Pancreas (tissue), 10 donors: ENCODE results near the gene ATP9A. TPM values are rescaled to one million over a fixed set of nuclear protein-coding genes. Genes with fewer than 3 reads are reported as not detected.

Experiments used
- ATAC-seq, 4 donors: fragments of 200-7000 bp; cut with Tn5 transposase; one replicate each; pipeline versions ENCODE4 v1.8.0 to v1.9.1; 2020; ENCODE audit warnings: mild to moderate bottlenecking in 4 of 4, moderate library complexity in 4 of 4
- DNase-seq, 6 donors: peaks; one replicate each; pipeline ENCODE4 v3.0.0-alpha.2; 2020
- FAIRE-seq: peaks from 2 replicates; lab custom pipeline; 2012; peaks lifted over from hg19 to GRCh38; lab: Jason Lieb, UNC
- H3K27ac ChIP-seq, 4 donors: fragments of 200-600 bp; sonication (generic); 1 replicate in 3 of 4; 2 replicates in 1 of 4; pipeline versions ENCODE4 v1.5.0 to v1.8.0; 2020
- H3K27me3 ChIP-seq, 4 donors: fragments of 200-600 bp; one replicate each; pipeline ENCODE4 v1.8.0; 2021
- H3K36me3 ChIP-seq, 3 donors: fragments of 200-600 bp; sonication (generic) in 1 of 3; one replicate each; pipeline versions ENCODE4 v1.5.0 to v1.8.0; 2020 to 2021
- H3K4me1 ChIP-seq, 3 donors: fragments of 200-600 bp; one replicate each; pipeline ENCODE4 v1.8.0; 2021
- H3K4me3 ChIP-seq, 4 donors: fragments of 200-600 bp; sonication (generic) in 2 of 4; one replicate each; pipeline versions ENCODE4 v1.5.0 to v1.8.0; 2020 to 2021
- H3K9me3 ChIP-seq, 4 donors: fragments of 200-600 bp; one replicate each; pipeline ENCODE4 v1.8.0; 2021
- CTCF ChIP-seq, 4 donors: fragments of 200-600 bp; sonication (generic) in 3 of 4; IDR thresholded peaks; one replicate each; pipeline versions ENCODE4 v1.5.0 to v1.8.0; 2021; ENCODE audit warnings: antibody characterized with exemption in 4 of 4
- WGBS, 2 donors: extraction: QIAGEN DNeasy Blood & Tissue Kit; methylation state at CpG; one replicate each; pipeline ENCODE4 v1.1.7; 2013; 5-methylcytosine and 5-hydroxymethylcytosine counted together
- intact Hi-C, 3 donors: fragments of 100-400 bp; cut with DNase I; formaldehyde crosslinking; loops; one replicate each; pipeline versions ENCODE4 v1.11.1 to v1.14.2; 2022
- polyA plus RNA-seq, 2 donors: library from polyadenylated mRNA; stranded (reverse); fragments of 200-250 nt; gene quantifications; one replicate each; pipeline ENCODE4 v1.2.3, GENCODE V29; 2013
- total RNA-seq, 6 donors: library from RNA; stranded (reverse); fragmentation: NEBNext Ultra II Directional in 4 of 6; extraction: Animal tissue kit (Norgen Biotek cat#: 25700) in 4 of 6; gene quantifications; one replicate each; pipeline versions ENCODE4 v1.2.1 to v1.2.4, GENCODE V29; 2021 to 2023
- donor health status: healthy with polysubstance abuse.
- donor health status: DM: no; HTN: no; CAD: no; lungs with moderate emphysema.
- donor health status: DM: no; HTN: no; CAD: no.
- donor health status: control.
- donor health status: control.
- donor health status: Bipolar disorder and iron deficiency.
- donor health status: DM: yes; HTN: yes; CAD: no.
- donor health status: DM: no; HTN: no; CAD: no.
- donor health status: DM: no; HTN: no; CAD: no.
- donor health status: DM: yes; HTN: yes; CAD: no.

The ATP9A gene
- total and polyA plus RNA-seq, 8 donors: 5.8 to 41.0 (median 20.0) TPM

GRCh38 chr20:51597389-51598231, 170.6 kb downstream of the ATP9A start:
- intact Hi-C loops: loop anchor here (5.0 to 10.0 kb wide), 2 partner anchors 223 to 225 kb away; no protein-coding TSS in a partner anchor
- no peak for TF ChIP-seq CTCF (IDR thresholded peaks at IDR 0.05)
- H3K27ac ChIP-seq: no peak overlapping the region
- H3K36me3 ChIP-seq: no peaks in the 10 kb centered on the region
- no peaks in the 10 kb centered on the region for H3K27me3 ChIP-seq
- FAIRE-seq (no peak), DNase-seq (no peak), ATAC-seq (no peak)
- WGBS, 2 donors: 78 to 85% methylated on average over 7 of the region's 7 CpGs
- no peaks in the 10 kb centered on the region for H3K4me1 ChIP-seq
- no peak overlapping the region for H3K4me3 ChIP-seq
- no peaks in the 10 kb centered on the region for H3K9me3 ChIP-seq

- ATAC-seq (no peak), DNase-seq (no peak), FAIRE-seq (no peak)
- Histone ChIP-seq H3K4me1 (no peaks in the 10 kb centered on the region), H3K36me3 (no peaks in the 10 kb centered on the region), H3K27ac (no peak overlapping the region), H3K4me3 (no peak overlapping the region), H3K27me3 (no peaks in the 10 kb centered on the region), H3K9me3 (no peaks in the 10 kb centered on the region)
- intact Hi-C loops: loop anchor here (5.0 to 10.0 kb wide), 2 partner anchors 222 to 225 kb away; no protein-coding TSS in a partner anchor
- WGBS, 2 donors: 87 to 89% methylated on average over 14 of the region's 14 CpGs
- TF ChIP-seq CTCF (IDR thresholded peaks at IDR 0.05): no peak
These were observed 171.4 kb downstream of the ATP9A start for GRCh38 chr20:51596668-51597388.

GRCh38 chr20:51595744-51596143, 172.4 kb downstream of the ATP9A start:
- intact Hi-C loops: loop anchor here (5.0 to 10.0 kb wide), 2 partner anchors 221 to 223 kb away; no protein-coding TSS in a partner anchor
- ATAC-seq (peak in 1 of 4 donors; percentile 6), FAIRE-seq (no peak), DNase-seq (no peak)
- TF ChIP-seq CTCF (IDR thresholded peaks at IDR 0.05): no peak
- no peak overlapping the region for H3K4me3 ChIP-seq
- H3K27ac ChIP-seq: no peak overlapping the region
- H3K4me1 ChIP-seq: no peaks in the 10 kb centered on the region
- no peaks in the 10 kb centered on the region for H3K27me3 ChIP-seq
- H3K9me3 ChIP-seq: no peaks in the 10 kb centered on the region
- H3K36me3 ChIP-seq: no peaks in the 10 kb centered on the region
- WGBS, 2 donors: 67 to 85% methylated on average over 8 of the region's 8 CpGs

GRCh38 chr20:51595058-51595532, 173.1 kb downstream of the ATP9A start:
- H3K27me3 ChIP-seq: no peaks in the 10 kb centered on the region
- no peaks in the 10 kb centered on the region for H3K4me1 ChIP-seq
- no peaks in the 10 kb centered on the region for H3K36me3 ChIP-seq
- H3K9me3 ChIP-seq: no peaks in the 10 kb centered on the region
- H3K27ac ChIP-seq: no peak overlapping the region
- intact Hi-C loops: loop anchor here (5.0 to 10.0 kb wide), 2 partner anchors 220 to 223 kb away; no protein-coding TSS in a partner anchor
- ATAC-seq (peak; percentile 94 to 100 (median 99)), DNase-seq (peak; percentile 70 to 92 (median 84)), FAIRE-seq (no peak)
- peak; percentile 46 to 77 (median 66) for TF ChIP-seq CTCF (IDR thresholded peaks at IDR 0.05)
- 12 to 14% methylated on average over 13 of the region's 13 CpGs for WGBS, 2 donors
- H3K4me3 ChIP-seq: no peak overlapping the region
